ENCODE results near the gene FH.

FH gene

DNA sequence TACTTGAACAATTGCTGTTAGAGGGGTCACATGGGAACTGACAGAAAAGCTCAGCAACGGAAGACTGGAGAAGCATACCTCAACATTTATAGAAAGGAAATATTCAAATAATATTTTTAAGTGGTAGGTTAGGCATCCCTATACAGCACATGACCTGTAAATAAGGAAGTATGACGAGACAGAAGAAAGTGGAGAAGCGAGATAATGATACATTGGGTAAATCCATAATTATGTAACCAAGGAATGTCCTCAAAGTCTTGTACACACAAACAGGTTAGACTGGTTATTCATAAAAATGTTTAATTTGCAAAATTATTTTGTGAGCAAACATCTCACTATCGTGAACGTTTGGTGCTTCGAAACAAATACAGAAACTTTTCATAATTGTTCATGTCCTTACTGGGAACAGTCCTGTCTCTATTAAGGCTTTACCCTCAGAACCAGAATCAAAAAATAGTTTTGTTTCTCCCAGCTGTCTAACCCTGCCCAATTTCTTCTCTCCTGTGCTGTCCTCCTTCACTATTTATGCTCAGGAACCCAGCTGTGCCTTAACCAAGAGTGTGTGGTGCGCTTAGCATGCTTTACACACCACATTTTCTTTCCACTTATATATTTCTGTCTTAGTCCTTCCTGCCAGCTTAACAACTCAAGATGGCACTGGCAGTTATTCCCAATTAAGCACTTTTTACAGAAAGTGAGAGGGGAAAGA is 22.8 kb upstream of the FH start:
- DNase-seq (ENCODE audit: low read depth) = peak; percentile 21
- no peak for TF ChIP-seq POLR2A (IDR thresholded peaks at IDR 0.05; ENCODE audit: extremely low read depth, insufficient read length)
- no peak for TF ChIP-seq MYC (IDR thresholded peaks at IDR 0.05; ENCODE audit: low read depth, low read length)
- TF ChIP-seq, protein P1, sequence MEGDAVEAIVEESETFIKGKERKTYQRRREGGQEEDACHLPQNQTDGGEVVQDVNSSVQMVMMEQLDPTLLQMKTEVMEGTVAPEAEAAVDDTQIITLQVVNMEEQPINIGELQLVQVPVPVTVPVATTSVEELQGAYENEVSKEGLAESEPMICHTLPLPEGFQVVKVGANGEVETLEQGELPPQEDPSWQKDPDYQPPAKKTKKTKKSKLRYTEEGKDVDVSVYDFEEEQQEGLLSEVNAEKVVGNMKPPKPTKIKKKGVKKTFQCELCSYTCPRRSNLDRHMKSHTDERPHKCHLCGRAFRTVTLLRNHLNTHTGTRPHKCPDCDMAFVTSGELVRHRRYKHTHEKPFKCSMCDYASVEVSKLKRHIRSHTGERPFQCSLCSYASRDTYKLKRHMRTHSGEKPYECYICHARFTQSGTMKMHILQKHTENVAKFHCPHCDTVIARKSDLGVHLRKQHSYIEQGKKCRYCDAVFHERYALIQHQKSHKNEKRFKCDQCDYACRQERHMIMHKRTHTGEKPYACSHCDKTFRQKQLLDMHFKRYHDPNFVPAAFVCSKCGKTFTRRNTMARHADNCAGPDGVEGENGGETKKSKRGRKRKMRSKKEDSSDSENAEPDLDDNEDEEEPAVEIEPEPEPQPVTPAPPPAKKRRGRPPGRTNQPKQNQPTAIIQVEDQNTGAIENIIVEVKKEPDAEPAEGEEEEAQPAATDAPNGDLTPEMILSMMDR (IDR thresholded peaks at IDR 0.05; ENCODE audit: low read depth, low read length) = no peak
- TF ChIP-seq, protein P2, sequence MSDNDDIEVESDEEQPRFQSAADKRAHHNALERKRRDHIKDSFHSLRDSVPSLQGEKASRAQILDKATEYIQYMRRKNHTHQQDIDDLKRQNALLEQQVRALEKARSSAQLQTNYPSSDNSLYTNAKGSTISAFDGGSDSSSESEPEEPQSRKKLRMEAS (IDR thresholded peaks at IDR 0.05; ENCODE audit: low read depth, low read length) = no peak
- H3K4me3 ChIP-seq (ENCODE audit: low read depth, low read length) = no peak overlapping the region

DNA sequence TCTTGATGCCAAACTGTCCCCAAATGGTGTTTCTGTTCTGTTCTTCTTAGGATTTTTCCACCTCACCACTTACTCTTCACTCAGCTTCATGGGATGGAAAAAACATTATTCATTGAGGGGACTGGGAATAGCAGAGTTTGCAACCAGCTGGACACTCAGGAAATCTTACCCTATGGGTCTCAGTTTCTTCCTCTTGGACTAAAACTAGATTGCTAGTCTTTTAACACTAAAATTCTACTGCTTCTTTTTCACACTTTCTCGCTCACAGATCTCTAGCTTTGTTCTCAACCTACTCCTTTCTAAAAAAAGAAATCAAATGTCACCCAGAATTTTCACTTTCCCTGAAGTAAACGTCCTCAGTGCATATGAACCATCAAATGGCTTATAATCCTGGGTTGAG is 17.4 kb upstream of the FH start:
- no peak for DNase-seq (ENCODE audit: low read depth)
- TF ChIP-seq POLR2A (IDR thresholded peaks at IDR 0.05; ENCODE audit: extremely low read depth, insufficient read length) = no peak
- TF ChIP-seq, protein P2 (IDR thresholded peaks at IDR 0.05; ENCODE audit: low read depth, low read length) = no peak
- TF ChIP-seq, protein P1 (IDR thresholded peaks at IDR 0.05; ENCODE audit: low read depth, low read length) = no peak
- TF ChIP-seq MYC (IDR thresholded peaks at IDR 0.05; ENCODE audit: low read depth, low read length) = no peak
- no peak overlapping the region for H3K4me3 ChIP-seq (ENCODE audit: low read depth, low read length)

DNA sequence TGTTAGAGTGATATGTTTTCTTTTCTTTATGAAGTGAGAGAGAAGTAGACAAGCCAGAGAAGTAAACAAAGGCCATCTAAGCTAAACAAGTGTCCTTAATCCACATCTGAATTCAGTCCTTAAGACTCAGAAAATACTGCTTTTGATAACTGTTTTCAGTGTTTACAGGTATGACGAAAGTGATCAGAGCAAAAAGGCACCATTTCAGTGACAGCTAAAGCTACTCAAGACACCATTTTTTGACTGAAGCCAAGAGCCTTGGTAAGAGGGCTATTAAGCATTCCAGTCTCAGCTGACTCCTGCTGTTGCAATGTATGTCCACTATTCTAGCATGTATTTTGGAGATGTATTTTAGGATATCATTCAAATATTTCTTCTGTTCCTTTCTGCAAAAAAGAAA is 16.7 kb upstream of the FH start:
- no peak for DNase-seq (ENCODE audit: low read depth)
- no peak overlapping the region for H3K4me3 ChIP-seq (ENCODE audit: low read depth, low read length)
- no peak for TF ChIP-seq MYC (IDR thresholded peaks at IDR 0.05; ENCODE audit: low read depth, low read length)
- no peak for TF ChIP-seq POLR2A (IDR thresholded peaks at IDR 0.05; ENCODE audit: extremely low read depth, insufficient read length)

DNA sequence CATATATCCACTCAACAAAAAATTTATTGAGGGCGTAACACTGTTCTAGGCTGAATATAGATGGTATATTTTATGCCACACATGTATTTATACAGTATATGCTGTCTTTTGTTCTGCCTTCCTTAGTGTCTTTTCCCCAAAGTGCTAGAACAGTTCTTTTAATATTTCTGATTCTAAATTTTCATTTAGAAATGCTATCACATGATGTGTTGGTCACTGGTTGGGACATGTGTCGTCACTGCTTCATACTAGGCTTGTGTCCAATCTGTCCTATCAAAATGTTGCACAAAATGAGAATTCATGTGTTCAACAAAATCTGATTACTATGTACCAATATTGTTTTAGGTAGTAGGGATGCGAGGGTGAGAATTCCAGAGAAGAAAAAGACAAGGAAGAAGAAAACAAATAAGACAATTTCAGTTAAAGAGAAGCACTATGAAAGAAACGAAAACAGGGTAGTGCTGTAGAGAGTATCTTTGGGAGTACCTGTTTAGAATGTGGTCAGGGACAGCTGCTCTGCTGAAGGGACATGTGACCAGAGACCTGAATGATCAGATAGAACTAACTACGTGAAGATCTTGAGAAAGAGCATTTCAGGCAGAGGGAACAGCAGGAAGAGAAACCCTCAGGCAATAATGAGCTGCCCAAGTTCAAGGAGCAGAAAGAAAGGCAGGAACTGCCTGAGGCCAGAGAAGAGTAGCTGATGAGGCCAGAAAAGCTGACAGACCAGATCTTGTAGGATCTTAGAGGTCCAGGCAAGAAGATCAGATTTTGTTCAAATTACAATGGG is 14.0 kb upstream of the FH start:
- peak overlapping the region; percentile 88 for H3K4me3 ChIP-seq (ENCODE audit: low read depth, low read length)
- TF ChIP-seq MYC (IDR thresholded peaks at IDR 0.05; ENCODE audit: low read depth, low read length) (no peak), POLR2A (IDR thresholded peaks at IDR 0.05; ENCODE audit: extremely low read depth, insufficient read length) (no peak)
- TF ChIP-seq, protein P2 (IDR thresholded peaks at IDR 0.05; ENCODE audit: low read depth, low read length) = no peak
- TF ChIP-seq, protein P1 (IDR thresholded peaks at IDR 0.05; ENCODE audit: low read depth, low read length) = no peak
- DNase-seq (ENCODE audit: low read depth) = peak; percentile 38

DNA sequence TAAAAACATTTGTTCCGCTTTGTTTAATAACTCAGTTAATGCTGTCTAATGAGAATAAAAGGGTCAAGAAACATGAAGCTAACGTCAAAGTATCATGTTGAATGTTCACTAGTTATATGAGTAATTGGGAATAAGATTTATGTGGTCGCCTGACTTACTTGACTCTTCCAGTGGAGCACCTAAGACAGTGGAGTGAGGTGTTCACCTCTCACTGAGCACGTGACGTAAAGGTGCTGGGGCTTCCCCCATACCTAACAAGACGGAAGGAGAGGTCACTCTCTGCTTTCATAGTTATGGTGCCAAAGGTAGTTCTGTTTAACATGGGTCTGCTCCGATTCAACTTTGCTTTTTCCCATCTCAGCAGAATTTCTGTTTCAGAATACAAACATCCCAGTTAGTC is 13.3 kb upstream of the FH start:
- peak overlapping the region; percentile 88 for H3K4me3 ChIP-seq (ENCODE audit: low read depth, low read length)
- no peak for TF ChIP-seq MYC (IDR thresholded peaks at IDR 0.05; ENCODE audit: low read depth, low read length)
- DNase-seq (ENCODE audit: low read depth) = no peak

DNA sequence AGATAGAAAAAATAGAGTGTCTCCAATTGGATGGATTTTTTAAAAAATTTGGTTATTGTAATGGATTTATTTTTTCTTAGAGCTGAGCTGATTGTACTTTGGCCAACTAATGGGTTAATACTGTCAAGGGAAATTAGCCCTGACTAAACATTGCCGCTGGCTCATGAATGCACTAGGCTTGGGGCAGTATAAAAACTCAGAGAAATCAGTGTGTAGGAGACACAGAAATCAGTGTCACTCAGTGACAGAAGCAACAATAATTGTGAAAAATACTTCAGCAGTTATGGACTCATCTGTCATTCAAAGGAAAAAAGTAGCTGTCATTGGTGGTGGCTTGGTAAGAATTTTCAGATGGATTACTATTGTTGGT is 12.6 kb upstream of the FH start, which contains the start of gene KMO:
Gene KMO (plus strand): TSS at position 217 of the 370 bp plus-strand sequence. CDS start 67 bp downstream, at position 284.
- TF ChIP-seq, protein P2 (IDR thresholded peaks at IDR 0.05; ENCODE audit: low read depth, low read length) = no peak
- TF ChIP-seq MYC (IDR thresholded peaks at IDR 0.05; ENCODE audit: low read depth, low read length) = no peak
- TF ChIP-seq POLR2A (IDR thresholded peaks at IDR 0.05; ENCODE audit: extremely low read depth, insufficient read length) = no peak
- TF ChIP-seq, protein P1 (IDR thresholded peaks at IDR 0.05; ENCODE audit: low read depth, low read length) = no peak
- H3K4me3 ChIP-seq (ENCODE audit: low read depth, low read length) = peak within 1 kb of the TSS; percentile 88
- peak; percentile 49 for DNase-seq (ENCODE audit: low read depth)
